ENCODE results near the gene SEMA6A.

Gene SEMA6A

DNA sequence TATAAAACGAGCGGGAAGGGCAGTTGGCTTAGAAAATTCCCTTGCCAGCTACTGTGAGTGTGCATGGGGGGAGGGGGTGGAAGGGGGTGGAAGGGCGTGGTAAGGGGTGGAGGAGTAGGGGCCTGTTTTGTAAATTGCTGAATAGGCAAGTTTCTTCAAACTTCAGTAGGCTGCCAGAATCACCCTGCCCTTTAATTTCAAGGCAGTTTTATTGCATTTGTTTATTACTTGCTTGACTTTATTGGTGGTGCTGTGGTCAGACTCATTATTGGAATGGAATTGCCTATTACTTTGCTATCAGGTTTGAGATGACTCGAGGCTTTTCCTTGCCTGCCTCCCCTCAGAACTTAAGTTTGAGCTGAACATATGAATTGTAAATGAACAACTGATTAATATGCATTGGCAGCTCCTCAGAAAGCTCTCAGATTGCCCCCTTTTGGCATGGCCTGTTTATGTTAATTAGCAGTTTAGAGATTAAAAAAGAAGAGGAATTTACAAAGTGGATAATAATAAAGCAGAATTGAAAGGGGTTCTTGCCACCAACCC is 76.0 kb downstream of the SEMA6A start:
- DNase-seq: peak in 2 of 56 donors; percentile 20 to 21

DNA sequence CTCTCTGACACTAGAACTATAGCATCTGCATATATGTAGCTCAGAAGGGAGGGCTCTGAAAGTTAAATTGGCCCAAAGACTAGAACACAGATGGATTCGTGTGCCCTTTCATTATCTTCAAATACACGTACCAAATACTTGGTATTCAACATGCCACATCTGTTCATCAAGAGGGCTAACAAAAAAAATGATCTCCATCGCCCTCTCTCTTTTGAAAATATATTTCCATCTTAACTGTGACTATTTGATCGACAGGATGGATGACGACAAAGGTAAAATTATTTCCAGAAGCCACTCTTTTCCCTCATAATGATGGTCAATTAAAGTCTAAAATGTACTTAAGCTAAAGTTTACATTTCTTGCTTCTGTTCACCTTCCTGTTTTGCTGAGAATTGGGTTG is 77.0 kb downstream of the SEMA6A start:
- DNase-seq: no peak

DNA sequence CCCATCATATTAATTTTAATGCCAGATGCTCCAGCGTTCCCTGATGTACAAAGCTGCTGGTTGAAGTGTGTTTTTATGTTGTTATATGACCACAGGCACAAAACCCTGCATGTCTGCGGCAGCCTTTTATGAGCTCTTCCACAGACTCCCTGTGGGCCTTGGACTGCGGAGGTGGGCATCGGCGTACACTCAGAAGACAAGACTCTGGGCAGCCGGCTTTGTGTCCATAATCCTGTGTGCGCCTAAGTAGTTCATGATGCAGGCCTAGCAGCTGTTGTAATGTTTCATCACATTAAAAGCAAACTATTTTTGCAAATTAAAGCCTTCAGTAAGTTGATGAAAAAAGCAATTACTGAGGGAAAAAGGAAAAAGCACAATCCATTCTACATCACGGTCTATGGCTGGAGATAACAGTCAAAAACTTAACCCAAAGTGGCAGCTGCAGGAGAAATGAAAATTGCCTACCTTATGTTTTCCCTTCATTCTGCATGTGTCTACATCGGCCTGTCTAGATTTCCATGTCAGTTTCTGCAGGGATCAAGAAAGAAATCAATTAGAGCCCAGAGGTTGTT is 78.8 kb downstream of the SEMA6A start:
- DNase-seq: no peak

DNA sequence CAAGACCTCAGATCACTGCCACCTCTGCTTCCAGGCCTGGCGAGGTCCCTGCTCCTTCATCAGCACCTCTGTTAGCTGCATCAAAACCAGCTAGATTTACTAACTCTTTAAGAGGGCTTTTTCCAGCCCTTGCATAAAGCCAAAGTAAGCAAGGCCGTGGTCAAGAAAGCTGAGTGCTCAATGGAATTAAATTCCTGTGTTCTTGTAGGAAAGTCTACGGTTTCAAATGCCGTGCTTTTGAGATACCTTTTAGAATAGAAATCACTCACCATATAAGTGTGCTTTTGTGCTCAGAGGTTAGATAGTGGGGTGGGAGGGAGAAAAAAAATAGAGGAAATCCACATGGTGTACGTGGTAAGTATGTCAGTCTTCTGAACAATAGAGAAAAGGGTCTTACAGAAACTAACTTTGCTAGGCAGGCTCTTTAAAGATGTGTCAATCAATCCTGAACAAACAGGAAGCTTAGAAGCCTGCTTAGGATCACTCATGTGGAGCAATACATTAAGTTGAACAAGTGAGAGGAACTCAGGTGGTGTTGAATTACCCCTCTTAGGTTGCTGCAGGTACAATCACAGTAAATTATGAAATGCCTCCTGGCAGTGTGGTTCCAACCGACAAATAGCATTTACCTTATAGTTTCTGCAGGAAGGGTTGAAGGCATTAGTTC is 79.7 kb downstream of the SEMA6A start:
- no peak for DNase-seq

DNA sequence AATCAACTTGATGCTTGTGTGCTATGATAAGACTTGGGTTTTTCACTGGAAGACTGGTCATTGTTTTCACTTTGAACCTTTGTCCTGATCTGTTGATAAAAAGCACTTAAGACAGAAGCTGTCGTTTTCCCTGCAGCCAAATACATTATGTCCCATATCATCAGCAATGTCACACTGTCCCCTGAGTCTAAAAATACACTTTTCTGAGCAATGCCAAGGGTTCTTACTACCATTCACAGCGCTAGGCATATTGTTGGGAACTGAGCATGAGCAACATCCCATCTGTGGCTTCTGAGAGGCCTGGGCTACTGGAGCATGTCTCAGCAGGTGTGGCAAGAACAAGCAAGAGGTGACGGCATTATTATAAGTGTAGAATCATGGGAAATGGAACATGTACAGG is 81.8 kb downstream of the SEMA6A start:
- DNase-seq: no peak

DNA sequence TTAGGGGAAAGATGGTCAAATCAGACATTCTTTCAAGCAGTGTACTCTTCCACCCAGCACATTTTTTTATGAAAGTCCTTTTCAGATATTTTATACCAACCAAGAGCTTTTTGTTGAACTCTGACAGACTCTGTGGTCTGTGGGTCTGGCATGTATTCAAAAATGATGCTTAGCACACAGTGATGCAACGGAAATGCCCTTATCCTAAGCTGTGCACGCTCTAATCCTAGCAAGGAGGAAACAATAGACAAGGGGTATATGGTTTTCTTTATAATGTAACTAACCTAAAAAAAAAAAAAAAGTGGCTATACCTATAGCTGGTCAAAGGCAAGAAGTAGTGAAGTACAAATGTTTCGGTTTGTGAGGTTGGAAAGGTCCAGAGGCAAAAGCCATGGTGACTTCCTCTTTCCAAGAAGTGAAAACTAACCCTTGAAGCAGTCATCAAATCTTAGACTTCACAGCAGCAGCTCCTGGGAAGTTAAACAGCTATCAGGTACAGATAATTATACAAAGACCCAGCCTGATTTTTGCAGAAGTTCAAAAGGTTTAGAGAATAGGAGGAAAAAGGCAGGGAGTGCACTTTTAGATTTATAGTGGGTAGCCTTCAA is 82.5 kb downstream of the SEMA6A start:
- peak in 2 of 56 donors; percentile 3 to 6 for DNase-seq

DNA sequence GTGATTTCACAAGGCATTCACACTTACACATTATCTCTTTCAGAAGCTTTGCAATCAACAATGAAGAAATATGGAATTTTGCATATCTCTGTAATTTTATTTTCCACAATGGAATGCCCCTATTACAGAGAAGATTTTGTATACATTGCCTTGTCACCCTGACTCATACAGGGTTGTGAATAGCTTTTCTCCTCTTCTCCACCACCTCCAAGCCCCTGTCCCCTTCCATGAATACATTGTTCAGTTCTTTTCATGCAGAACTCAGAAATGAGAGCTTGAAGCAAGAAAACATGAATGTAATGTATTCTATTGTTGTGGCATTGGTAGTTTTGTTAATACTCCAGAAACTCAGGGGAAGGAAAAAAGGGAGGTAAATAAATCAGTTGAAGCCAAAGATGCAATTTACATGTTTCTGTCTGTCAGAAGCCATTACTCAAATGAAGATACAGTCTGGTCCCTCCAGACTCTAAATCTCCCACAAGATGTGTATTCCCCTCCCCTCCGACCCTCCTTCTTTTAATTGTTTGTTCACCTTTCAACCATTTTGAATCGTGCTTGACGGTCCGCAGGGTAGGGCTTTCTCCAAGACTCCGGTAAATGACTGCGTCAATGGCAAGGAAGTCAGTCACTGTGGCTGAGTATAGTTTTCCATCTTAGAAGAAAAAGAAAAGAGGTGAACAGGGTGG is 86.1 kb downstream of the SEMA6A start:
- DNase-seq: no peak

DNA sequence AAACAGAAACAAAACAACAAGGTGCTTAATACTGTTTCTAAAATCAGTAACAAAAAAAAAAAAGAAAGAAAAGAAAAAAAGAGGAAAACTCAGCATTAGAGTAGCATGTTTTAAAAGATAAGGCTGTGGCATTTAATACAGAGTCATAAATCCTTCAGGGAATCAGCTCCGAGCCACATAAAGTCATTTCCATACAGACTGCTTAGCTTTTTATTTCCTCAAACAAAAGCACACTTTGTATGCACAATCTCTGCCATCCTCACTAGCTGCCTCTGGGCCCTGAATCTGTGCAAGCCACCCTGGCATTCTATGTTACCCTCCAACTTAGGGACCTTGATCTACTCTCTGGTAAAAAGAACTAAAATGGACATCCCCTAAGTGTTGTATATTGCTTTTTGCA is 87.6 kb downstream of the SEMA6A start:
- DNase-seq: peak in 3 of 56 donors; percentile 1 to 32 (median 23)

DNA sequence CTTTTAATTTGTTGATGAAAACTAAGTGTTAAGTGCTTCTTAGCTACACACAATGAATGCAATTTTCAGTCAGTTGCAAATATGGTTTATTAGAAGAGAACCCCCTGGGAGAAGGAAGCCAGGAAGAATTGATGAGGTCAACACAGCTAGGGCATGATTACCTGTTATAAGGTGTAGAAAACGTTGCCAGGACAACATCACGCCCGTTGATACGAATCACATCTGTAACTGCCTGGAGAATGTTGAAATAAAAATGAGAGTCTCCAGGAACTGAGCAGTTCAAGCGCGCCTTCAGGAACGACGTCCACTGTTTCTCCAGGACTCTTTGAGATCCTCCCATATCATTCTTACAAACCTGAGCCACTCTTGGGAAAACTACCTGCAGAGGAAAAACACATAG is 88.0 kb downstream of the SEMA6A start:
- DNase-seq: no peak

DNA sequence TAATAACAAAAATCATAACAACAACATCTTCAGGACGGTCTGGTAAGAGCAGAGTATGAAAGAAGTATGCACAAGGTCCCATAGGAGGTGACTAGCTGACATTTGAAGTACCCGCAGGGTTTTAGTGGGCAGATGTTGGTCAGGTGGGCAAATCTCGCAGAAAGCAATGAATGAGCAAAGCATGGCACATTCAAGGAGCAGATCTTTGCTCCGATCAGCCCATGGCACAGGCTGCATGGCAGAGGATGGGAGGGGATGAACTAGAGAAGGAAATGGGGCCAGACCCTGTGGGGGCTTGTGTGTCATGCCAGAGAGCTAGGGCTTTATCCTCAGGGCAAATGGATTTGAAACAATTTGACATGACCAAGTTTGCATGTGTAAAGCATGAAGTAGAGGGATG is 90.0 kb downstream of the SEMA6A start:
- DNase-seq: no peak

DNA sequence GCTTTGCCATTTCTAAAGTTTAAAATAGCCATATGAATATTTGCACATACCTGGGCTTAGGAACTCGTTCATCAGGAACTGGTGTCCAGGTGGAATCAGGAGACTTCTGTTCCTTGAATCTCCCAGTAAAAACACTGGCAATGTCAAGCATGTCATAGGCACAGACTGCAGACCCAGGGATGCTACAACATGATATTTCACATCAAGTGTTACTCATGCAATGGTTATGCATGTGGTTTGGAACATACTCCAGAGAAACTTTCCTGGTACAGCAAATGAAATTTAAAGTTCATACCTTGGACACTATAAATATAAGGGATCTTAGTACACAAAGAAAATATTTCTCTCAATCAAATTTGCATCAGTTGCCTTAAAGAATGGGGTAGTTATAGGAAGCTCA is 92.2 kb downstream of the SEMA6A start:
- no peak for DNase-seq

DNA sequence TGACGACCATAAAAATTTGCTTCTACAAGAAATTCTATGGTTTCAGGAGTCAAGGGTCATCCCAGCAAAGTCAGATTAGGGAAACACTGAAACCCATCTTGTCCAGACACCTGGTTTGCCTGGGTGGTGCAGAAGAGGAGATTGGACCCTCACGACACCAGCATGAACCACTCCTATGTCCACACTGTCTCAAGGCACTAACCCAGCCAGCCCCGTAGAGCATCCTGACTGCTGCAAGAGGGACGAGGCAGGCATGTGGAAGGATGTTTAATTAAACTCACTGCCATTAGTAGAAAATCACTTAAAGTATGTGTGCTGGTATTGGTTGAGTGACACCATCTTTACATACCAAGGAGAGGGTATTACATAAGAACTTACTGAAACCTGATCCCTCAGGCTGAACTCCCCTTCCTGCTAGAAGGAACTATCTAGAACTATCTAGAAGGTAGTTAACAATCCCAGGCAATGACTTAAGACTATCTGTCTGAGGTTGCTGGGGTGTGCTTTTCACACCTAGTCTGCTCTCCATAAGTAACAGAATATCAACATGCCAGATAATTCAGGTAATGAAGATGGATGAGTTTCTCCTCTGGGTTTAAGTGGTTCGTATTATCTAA is 93.6 kb downstream of the SEMA6A start:
- no peak for DNase-seq

DNA sequence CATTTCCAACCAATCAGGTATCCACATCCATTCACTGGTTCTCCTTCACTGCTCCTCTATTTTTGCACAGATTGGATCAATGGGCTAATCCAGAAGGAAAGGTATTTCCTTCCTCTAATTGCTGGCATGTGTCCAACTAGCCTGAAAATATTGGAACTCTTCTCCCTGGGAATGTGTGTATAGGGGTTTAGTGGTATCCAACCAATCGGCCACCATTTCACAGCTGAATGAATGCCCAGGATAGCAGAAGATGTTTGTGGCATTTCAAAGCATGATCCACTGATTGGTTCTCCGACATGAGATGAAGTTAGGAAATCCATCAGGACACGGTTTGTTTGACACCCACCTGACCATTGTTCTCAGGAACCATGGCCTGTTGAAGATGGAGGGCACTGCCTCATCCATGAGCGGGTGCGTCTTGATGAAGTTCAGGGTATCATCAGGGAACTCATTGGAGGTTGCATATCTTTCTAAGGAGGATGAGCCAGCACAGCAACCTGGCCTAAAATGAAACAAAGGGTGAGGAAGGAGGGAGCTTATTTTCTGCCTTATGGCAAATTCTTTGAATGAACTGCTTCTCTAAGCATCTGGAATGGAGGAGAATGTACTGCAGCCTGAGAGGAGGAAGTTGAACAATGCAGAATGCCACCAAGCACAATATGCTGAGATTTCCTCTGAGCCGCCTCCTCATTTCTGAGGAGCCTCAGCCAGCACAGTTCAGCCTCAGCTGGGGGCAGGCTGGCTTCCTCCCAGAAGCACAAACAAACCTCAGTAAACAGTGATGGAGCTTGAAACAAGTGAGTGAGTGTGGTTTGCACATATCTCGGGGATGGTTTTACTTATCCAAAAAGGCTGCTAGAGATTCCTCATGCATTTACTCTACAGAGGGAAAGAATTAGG is 94.6 kb downstream of the SEMA6A start:
- DNase-seq: peak in 3 of 56 donors; percentile 7 to 35 (median 16)

DNA sequence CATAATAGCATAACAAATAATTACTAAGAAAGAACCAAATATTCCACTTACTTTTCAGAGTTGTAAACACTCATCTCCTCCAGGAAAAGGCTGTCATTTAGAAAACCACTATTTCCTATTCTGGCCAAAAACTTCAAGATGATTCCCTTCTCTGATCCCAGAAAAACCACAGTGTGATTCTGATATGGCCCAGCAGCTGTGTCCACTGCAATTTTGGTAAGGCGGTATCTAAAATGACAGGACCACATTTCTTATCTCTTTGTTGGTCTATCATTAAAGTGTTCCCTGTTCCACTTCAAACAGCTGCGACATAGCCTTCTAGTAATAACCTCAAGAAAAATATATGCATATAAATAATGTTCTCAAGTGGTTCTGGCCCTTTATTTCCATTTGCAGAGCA is 96.1 kb downstream of the SEMA6A start:
- DNase-seq: no peak

DNA sequence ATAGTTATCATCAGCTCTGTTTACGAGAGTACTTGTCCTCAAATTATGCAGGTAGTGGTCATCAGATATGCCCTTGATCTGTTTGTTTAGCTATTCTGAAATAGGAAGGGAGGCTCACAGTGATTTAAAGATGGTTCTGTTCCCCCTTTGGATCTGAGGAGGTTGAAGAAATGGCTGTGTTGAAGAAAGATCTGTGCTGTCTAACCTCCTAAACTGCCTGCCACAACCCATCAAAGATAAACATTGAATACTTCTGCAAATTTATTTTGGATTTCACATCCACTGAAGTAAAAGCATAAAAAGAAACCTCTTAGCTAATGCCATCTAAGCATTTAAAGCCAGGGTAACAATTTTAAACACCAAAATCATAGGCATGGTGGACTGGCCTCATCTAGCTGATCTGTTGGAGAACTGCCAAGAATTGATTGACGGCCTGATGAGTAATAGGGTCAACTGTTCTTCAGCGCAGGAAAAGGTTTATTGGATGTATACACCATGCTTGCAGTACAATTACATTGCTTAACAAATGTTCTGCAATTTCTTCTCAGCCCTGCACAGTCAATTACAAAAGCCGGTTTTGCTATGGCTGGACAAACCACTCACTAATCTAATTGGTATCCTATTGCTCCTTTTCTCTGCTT is 97.6 kb downstream of the SEMA6A start:
- DNase-seq: no peak

DNA sequence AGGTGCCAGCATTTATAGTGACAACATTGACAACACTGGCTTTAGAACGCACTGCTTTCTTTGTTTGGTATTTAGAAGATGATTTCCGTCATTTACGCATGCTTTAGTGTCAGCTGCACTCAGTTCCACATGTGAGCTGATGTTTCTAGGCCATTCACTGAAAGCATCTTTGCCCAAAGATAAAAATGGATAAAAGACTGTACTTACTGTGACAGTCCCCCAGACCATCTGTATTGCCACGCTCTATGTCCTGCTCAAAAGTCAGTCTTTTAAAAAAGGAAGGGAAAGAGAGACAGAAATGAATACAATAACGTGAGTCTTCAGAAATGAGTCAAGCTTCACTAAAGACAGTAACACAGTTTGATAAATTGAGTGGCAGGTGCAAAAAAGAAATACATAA is 99.3 kb downstream of the SEMA6A start:
- DNase-seq: no peak

DNA sequence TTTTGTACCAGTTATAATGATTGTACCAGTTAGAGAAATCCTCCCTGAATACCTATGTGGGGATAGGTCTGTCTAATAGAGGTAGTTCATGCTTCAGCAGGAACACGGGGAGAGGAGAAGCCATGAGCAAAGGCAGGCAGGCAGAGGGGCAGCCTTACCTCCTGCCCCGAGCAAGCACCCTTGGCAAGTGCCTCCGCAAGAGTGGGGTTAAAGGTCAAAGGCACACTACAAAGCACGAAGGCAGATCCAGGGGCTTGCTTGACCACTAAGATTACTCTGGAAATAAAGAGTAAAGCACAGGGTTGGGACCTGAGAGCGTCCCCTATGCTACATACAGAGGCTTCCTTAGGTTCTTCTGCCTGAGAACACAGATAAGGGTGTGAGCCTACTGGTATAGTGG is 100.9 kb downstream of the SEMA6A start:
- DNase-seq: no peak

DNA sequence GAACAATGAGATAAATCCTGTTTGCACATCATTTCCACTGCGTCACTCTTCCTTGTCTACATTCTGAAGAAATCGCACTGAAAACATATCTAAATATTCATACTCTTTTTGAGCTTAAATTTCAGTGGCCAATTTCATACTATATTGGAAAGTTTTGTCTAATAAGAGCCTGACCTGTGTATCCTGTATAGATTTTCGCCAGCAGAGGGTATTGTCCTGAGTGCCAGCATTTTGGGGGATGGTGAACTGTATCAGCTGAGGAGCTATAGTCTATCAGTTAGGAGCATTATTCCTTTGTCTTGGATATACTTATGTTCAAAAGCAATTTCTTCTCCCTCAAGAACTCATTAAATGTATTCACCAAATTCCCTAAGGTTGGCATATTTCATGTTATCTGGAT is 102.3 kb downstream of the SEMA6A start:
- DNase-seq: no peak

DNA sequence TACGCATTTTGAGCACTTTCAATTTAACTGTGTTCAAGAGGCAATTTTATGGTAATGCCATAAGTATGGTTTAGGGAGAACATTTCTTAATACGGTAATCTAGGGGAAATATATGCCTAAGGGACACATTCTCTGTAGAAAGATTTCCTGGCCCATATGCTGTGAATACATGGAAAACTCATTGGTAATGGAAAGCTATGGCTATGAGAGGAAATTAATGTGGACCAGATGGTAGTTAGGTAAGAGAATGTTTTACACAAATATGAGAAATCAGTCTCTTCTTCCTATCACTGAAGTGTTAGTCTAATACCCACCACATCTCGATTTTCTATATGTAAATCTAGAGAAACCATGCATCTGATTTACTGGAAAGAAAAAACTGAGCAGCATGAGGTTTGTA is 105.0 kb downstream of the SEMA6A start:
- DNase-seq: no peak

DNA sequence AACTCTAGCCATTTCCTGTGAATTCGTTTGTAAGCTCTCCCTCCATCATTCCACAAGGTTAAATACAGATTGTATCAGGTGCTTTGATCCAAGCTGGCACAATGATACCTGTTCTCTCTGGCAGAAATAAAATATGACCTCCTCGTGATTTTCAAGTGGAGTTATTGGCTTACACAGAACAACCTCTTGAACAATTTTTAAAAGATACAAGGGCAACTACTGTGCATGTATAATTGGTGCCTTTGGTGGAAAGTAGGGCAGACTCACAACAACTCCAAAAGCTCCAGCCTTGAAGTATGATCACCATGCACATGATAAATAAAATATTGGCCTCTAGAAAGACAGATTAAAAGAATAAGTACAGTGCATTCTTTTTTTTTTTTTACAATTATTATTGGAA is 106.0 kb downstream of the SEMA6A start:
- no peak for DNase-seq
